ENCODE measurements around the gene GAB4.

GRCh38 chr22:16973591-16974297, 34.3 kb downstream of the GAB4 start:
- TF ChIP-seq RFX5 (IDR thresholded peaks at IDR 0.05) (no peak), USF2 (IDR thresholded peaks at IDR 0.05) (no peak), HDAC2 (IDR thresholded peaks at IDR 0.05) (no peak)

Measured in A549 (cell line).